IMR-90 (cell line): Measurements from ENCODE around the gene DISC1. TPM values are rescaled to one million over a fixed set of nuclear protein-coding genes. Genes with fewer than 3 reads are reported as not detected.

Source experiments
- ATAC-seq: fragments of 200-7000 bp; cut with Tn5 transposase; 2 replicates; pipeline ENCODE4 v1.9.1; 2020; ENCODE audit warnings: low read depth, mild to moderate bottlenecking, moderate library complexity
- BruUV-seq: library from RNA; stranded (reverse); fragments of 400-500 nt; replicated peaks from 2 replicates; lab custom pipeline; 2021; lab: Mats Ljungman, UMichigan
- CTCF ChIA-PET: fragments of 300-600 bp; formaldehyde crosslinking; extraction: SDS; loops from one replicate; lab custom pipeline; 2021; ENCODE audit warnings: antibody characterized with exemption; lab: Yijun Ruan, JAX
- POLR2A ChIA-PET: fragments of 300-600 bp; sonication (Branson Sonifier 250); formaldehyde crosslinking; loops from one replicate; lab custom pipeline; 2022; ENCODE audit warnings: antibody characterized with exemption; ENCODE audit not compliant: unreplicated experiment; lab: Charles Lee
- DNase-seq: peaks from one replicate; pipeline ENCODE4 v3.0.0; 2013
- H2AFZ ChIP-seq: replicated peaks from 2 replicates; pipeline ENCODE3; 2013; ENCODE audit warnings: low read length, mild to moderate bottlenecking; ENCODE audit not compliant: poor library complexity
- H2AK5ac ChIP-seq: 2 replicates; pipeline ENCODE4 v1.6.1; 2013; ENCODE audit warnings: low read depth, low read length, inconsistent platforms
- H2AK9ac ChIP-seq: replicated peaks from 2 replicates; pipeline ENCODE3; 2013; ENCODE audit warnings: mild to moderate bottlenecking, low read depth, low read length, moderate library complexity; ENCODE audit not compliant: poor library complexity
- H2BK120ac ChIP-seq: 2 replicates; pipeline ENCODE4 v1.6.1; 2013; ENCODE audit warnings: low read depth, low read length, inconsistent platforms
- H2BK15ac ChIP-seq: 3 replicates; pipeline ENCODE4 v1.6.1; 2013; ENCODE audit warnings: low read depth, low read length, inconsistent platforms
- H2BK20ac ChIP-seq: 2 replicates; pipeline ENCODE4 v1.6.1; 2013; ENCODE audit warnings: low read depth, mild to moderate bottlenecking, inconsistent platforms, low read length, moderate library complexity
- H2BK5ac ChIP-seq: 2 replicates; pipeline ENCODE4 v1.6.1; 2013; ENCODE audit warnings: mild to moderate bottlenecking, low read depth, low read length, inconsistent platforms; ENCODE audit not compliant: poor library complexity, severe bottlenecking
- H3K14ac ChIP-seq: replicated peaks from 2 replicates; pipeline ENCODE4 v1.6.1; 2013; ENCODE audit warnings: low read depth, low read length, inconsistent platforms
- H3K18ac ChIP-seq: 2 replicates; pipeline ENCODE4 v1.6.1; 2013; ENCODE audit warnings: low read depth, low read length, control low read depth
- H3K23ac ChIP-seq: 2 replicates; pipeline ENCODE4 v1.6.1; 2013; ENCODE audit warnings: low read depth, low read length, inconsistent platforms
- H3K27ac ChIP-seq: 2 replicates; pipeline ENCODE4 v1.5.1; 2013; ENCODE audit warnings: mild to moderate bottlenecking, control low read depth, low read length; ENCODE audit not compliant: insufficient read depth
- H3K27me3 ChIP-seq: 2 replicates; pipeline ENCODE4 v1.6.1; 2013; ENCODE audit warnings: low read length; ENCODE audit not compliant: control insufficient read depth, insufficient read depth
- H3K36me3 ChIP-seq: 2 replicates; pipeline ENCODE4 v1.6.1; 2013; ENCODE audit warnings: low read length, mixed read lengths; ENCODE audit not compliant: control insufficient read depth, insufficient read depth
- H3K4ac ChIP-seq: 2 replicates; pipeline ENCODE4 v1.6.1; 2013; ENCODE audit warnings: low read depth, low read length, inconsistent platforms
- H3K4me1 ChIP-seq: 2 replicates; pipeline ENCODE4 v1.6.1; 2013; ENCODE audit warnings: low read length, mixed read lengths; ENCODE audit not compliant: control insufficient read depth, insufficient read depth
- H3K4me2 ChIP-seq: 2 replicates; pipeline ENCODE4 v1.6.1; 2013; ENCODE audit warnings: low read depth, mild to moderate bottlenecking, control low read depth, low read length, moderate library complexity
- H3K4me3 ChIP-seq: 2 replicates; pipeline ENCODE4 v1.5.1; 2013; ENCODE audit warnings: low read depth, mild to moderate bottlenecking, control low read depth, low read length, moderate library complexity; ENCODE audit not compliant: insufficient read depth
- H3K56ac ChIP-seq: 2 replicates; pipeline ENCODE4 v1.6.1; 2013; ENCODE audit warnings: low read length, inconsistent platforms; ENCODE audit not compliant: insufficient read depth; ENCODE audit errors: extremely low read depth
- H3K79me1 ChIP-seq, 2 experiments: 2 replicates each; pipeline ENCODE4 v1.6.1; 2013; ENCODE audit warnings: low read length in 2 of 2, inconsistent platforms in 1 of 2, low read depth in 1 of 2
- H3K9ac ChIP-seq: 2 replicates; pipeline ENCODE4 v1.6.1; 2013; ENCODE audit warnings: low read depth, low read length, control low read depth
- H3K9me1 ChIP-seq: 2 replicates; pipeline ENCODE4 v1.6.1; 2013; ENCODE audit warnings: low read length, inconsistent platforms; ENCODE audit not compliant: insufficient read depth
- H3K9me3 ChIP-seq: 2 replicates; pipeline ENCODE4 v1.6.1; 2013; ENCODE audit warnings: low read length; ENCODE audit not compliant: control insufficient read depth, insufficient read depth
- H4K20me1 ChIP-seq: 2 replicates; pipeline ENCODE4 v1.6.1; 2013; ENCODE audit warnings: low read length, inconsistent platforms; ENCODE audit not compliant: insufficient read depth
- H4K5ac ChIP-seq: 2 replicates; pipeline ENCODE4 v1.6.1; 2013; ENCODE audit warnings: mild to moderate bottlenecking, low read depth, low read length, control low read depth
- H4K8ac ChIP-seq, 2 experiments: 2 replicates each; pipeline ENCODE4 v1.6.1; 2013; ENCODE audit warnings: low read depth in 2 of 2, low read length in 2 of 2, control low read depth in 1 of 2, inconsistent platforms in 1 of 2
- H4K91ac ChIP-seq: 2 replicates; pipeline ENCODE4 v1.6.1; 2013; ENCODE audit warnings: low read depth, low read length, inconsistent platforms; ENCODE audit not compliant: insufficient read depth
- MXI1 ChIP-seq: IDR thresholded peaks from 2 replicates; pipeline ENCODE4 v1.6.1; 2012; ENCODE audit warnings: low read depth, mild to moderate bottlenecking, low read length, moderate library complexity, borderline replicate concordance
- WGBS, 2 experiments: methylation state at CpG; one replicate each; pipeline versions ENCODE4 v1.1.5 to v1.1.7; 2013; ENCODE audit warnings: missing lambda C conversion rate in 2 of 2; ENCODE audit not compliant: insufficient read length in 1 of 2; ENCODE audit errors: extremely low coverage in 2 of 2; 5-methylcytosine and 5-hydroxymethylcytosine counted together
- dilution Hi-C: fragments of 300-500 bp; cut with HindIII; formaldehyde crosslinking; loops from one replicate; pipeline ENCODE4 v1.14.3; 2018; ENCODE audit warnings: low sequenced_read_pairs; ENCODE audit not compliant: unreplicated experiment
- in situ Hi-C: fragments of 300-500 bp; cut with MboI; formaldehyde crosslinking; loops from 3 replicates; pipeline ENCODE4 v1.14.3; 2019; ENCODE audit warnings: low sequenced_read_pairs, inconsistent platforms, mixed read lengths
- intact Hi-C: fragments of 100-400 bp; cut with micrococcal nuclease; formaldehyde crosslinking; loops from 2 replicates; pipeline ENCODE4 v1.10.0; 2022
- polyA plus RNA-seq, 3 experiments: library from polyadenylated mRNA; depleted of rRNA; stranded (reverse); fragments of >200 nt; gene quantifications; 2 replicates each; pipeline ENCODE4 v1.2.3, GENCODE V29; 2012; ENCODE audit warnings: low replicate concordance in 1 of 3
- total RNA-seq: library from RNA; depleted of rRNA; stranded (reverse); fragments of >200 nt; gene quantifications from 2 replicates; pipeline ENCODE4 v1.2.3, GENCODE V29; 2012

The DISC1 gene
- total and polyA plus RNA-seq, 2 of the 4 experiments (the other 2 are of a cell fraction) = 2.2 to 7.0 TPM

GRCh38 chr1:231779081-231779480, 152.5 kb downstream of the DISC1 start:
- no peak for TF ChIP-seq MXI1
- Histone ChIP-seq H3K36me3 (no peaks in the 10 kb centered on the region), H4K20me1 (no peaks in the 10 kb centered on the region), H3K4me3 (no peak overlapping the region), H2BK5ac (no peak overlapping the region), H4K5ac (no peak overlapping the region), H3K9ac (no peak overlapping the region), H2BK15ac (no peak overlapping the region), H2BK20ac (no peak overlapping the region), H3K56ac (no peak overlapping the region), H3K27ac (no peak overlapping the region), H3K27me3 (no peaks in the 10 kb centered on the region), H3K79me1 (no peaks in the 10 kb centered on the region), H3K14ac (no peak overlapping the region), H2BK120ac (no peak overlapping the region), H4K91ac (no peak overlapping the region), H3K4me1 (peaks cover 10% of the 10 kb centered on the region), H2AK5ac (no peak overlapping the region), H3K18ac (no peak overlapping the region), H3K9me3 (no peaks in the 10 kb centered on the region), H3K9me1 (peaks cover 5% of the 10 kb centered on the region; the same call in 1 of the 2 replicates), H3K4me2 (no peak overlapping the region), H2AFZ (no peak overlapping the region), H4K8ac (no peak overlapping the region), H3K4ac (no peak overlapping the region), H3K23ac (no peak overlapping the region), H2AK9ac (no peak overlapping the region)
- dilution Hi-C loops = no loop called here
- intact Hi-C loops = no loop called here
- ChIA-PET POLR2A (no interaction called here), CTCF (interaction anchor here (2.1 kb wide), 1 partner anchor 22 kb away, joined by 8 read pairs; no protein-coding TSS in a partner anchor)
- ATAC-seq (no peak), DNase-seq (no peak)
- WGBS, 2 experiments = 100% methylated on average over 3 of the region's 3 CpGs; no CpG with 5 or more reads in 1 of the 2 experiments
- in situ Hi-C loops = no loop called here
- BruUV-seq = no TSS peak
